Endothelial cell of umbilical vein (primary cell): ENCODE measurements around the gene ATP12A. TPM values are rescaled to one million over a fixed set of nuclear protein-coding genes. Genes with fewer than 3 reads are reported as not detected.

ENCODE experiments used
- BruUV-seq: library from RNA; stranded (reverse); fragments of 400-500 nt; replicated peaks from 2 replicates; lab custom pipeline; 2021; lab: Mats Ljungman, UMichigan
- CTCF ChIA-PET: fragments of 300-600, 350-600 bp; sonication (Branson Sonifier 250); formaldehyde crosslinking; loops from one replicate; lab custom pipeline; 2021; ENCODE audit warnings: antibody characterized with exemption, inconsistent platforms; lab: Charles Lee
- POLR2A ChIA-PET: fragments of 300-600, 350-600 bp; sonication (Branson Sonifier 250); formaldehyde crosslinking; loops from one replicate; lab custom pipeline; 2021; ENCODE audit warnings: antibody characterized with exemption, inconsistent platforms; lab: Charles Lee
- DNase-seq: peaks from one replicate; pipeline ENCODE4 v3.0.0-alpha.2; 2011; ENCODE audit warnings: low read depth, low spot score
- FAIRE-seq: peaks from 2 replicates; lab custom pipeline; 2011; peaks lifted over from hg19 to GRCh38; lab: Jason Lieb, UNC
- H2AFZ ChIP-seq: 2 replicates; pipeline ENCODE4 v1.6.0; 2012; ENCODE audit warnings: low read depth, low read length, control low read depth, inconsistent platforms
- H3K27ac ChIP-seq: 2 replicates; pipeline ENCODE4 v1.5.1; 2011; ENCODE audit warnings: low read depth, mild to moderate bottlenecking, control low read depth, low read length, moderate library complexity; ENCODE audit not compliant: insufficient read depth
- H3K27me3 ChIP-seq, 2 experiments: 2 replicates each; pipeline versions ENCODE4 v1.6.0 to v1.6.1; 2011; ENCODE audit warnings: low read length in 2 of 2, mixed read lengths in 1 of 2; ENCODE audit not compliant: control insufficient read depth in 2 of 2, insufficient read depth in 2 of 2
- H3K36me3 ChIP-seq, 2 experiments: 2 replicates in 1 of 2; 3 replicates in 1 of 2; pipeline ENCODE4 v1.5.1; 2011; ENCODE audit warnings: low read length in 2 of 2, mild to moderate bottlenecking in 1 of 2, moderate library complexity in 1 of 2; ENCODE audit not compliant: control insufficient read depth in 2 of 2, insufficient read depth in 2 of 2; ENCODE audit errors: extremely low read depth in 1 of 2
- H3K4me1 ChIP-seq: 3 replicates; pipeline ENCODE4 v1.5.1; 2011; ENCODE audit warnings: mild to moderate bottlenecking, low read length; ENCODE audit not compliant: control insufficient read depth, insufficient read depth; ENCODE audit errors: extremely low read depth
- H3K4me2 ChIP-seq: 2 replicates; pipeline ENCODE4 v1.6.1; 2011; ENCODE audit warnings: low read length, control low read depth, mixed read lengths; ENCODE audit not compliant: insufficient read depth
- H3K4me3 ChIP-seq, 3 experiments: fragments of 200-600 bp in 1 of 3; sonication (generic), shearing (Covaris generic) in 1 of 3; replicated peaks in 1 of 3; 2 replicates each; pipeline ENCODE4 v1.5.1; 2011 to 2016; ENCODE audit warnings: control low read depth in 3 of 3, low read length in 3 of 3, mild to moderate bottlenecking in 2 of 3, inconsistent platforms in 1 of 3, low read depth in 1 of 3, moderate library complexity in 1 of 3; ENCODE audit not compliant: insufficient read depth in 1 of 3
- H3K79me2 ChIP-seq: 2 replicates; pipeline ENCODE4 v1.6.0; 2012; ENCODE audit warnings: low read length, inconsistent platforms; ENCODE audit not compliant: control insufficient read depth, insufficient read depth
- H3K9ac ChIP-seq: replicated peaks from 2 replicates; pipeline ENCODE3; 2011; ENCODE audit warnings: low read length, control low read depth; ENCODE audit not compliant: insufficient read depth; ENCODE audit errors: extremely low read depth
- H3K9me1 ChIP-seq: replicated peaks from 3 replicates; pipeline ENCODE4 v1.6.0; 2011; ENCODE audit warnings: mild to moderate bottlenecking, low read length; ENCODE audit not compliant: control insufficient read depth, insufficient read depth; ENCODE audit errors: extremely low read depth
- H3K9me3 ChIP-seq: replicated peaks from 2 replicates; pipeline ENCODE4 v1.5.1; 2012; ENCODE audit warnings: low read length, inconsistent platforms; ENCODE audit not compliant: control insufficient read depth, insufficient read depth
- H4K20me1 ChIP-seq: replicated peaks from 2 replicates; pipeline ENCODE3; 2011; ENCODE audit warnings: mild to moderate bottlenecking, low read length; ENCODE audit not compliant: control insufficient read depth, insufficient read depth; ENCODE audit errors: extremely low read depth
- EZH2 ChIP-seq: IDR thresholded peaks from 2 replicates; pipeline ENCODE4 v1.6.1; 2012; ENCODE audit warnings: borderline replicate concordance, low read depth, mild to moderate bottlenecking, moderate library complexity, low read length, inconsistent platforms; ENCODE audit not compliant: severe bottlenecking
- FOS ChIP-seq: IDR thresholded peaks from 2 replicates; pipeline ENCODE4 v1.6.1; 2011; ENCODE audit warnings: mild to moderate bottlenecking, low read length, moderate library complexity, borderline replicate concordance; ENCODE audit not compliant: insufficient read depth
- GATA2 ChIP-seq: IDR thresholded peaks from 2 replicates; pipeline ENCODE4 v1.7.0; 2011; ENCODE audit warnings: low read depth, mild to moderate bottlenecking, moderate library complexity, mixed read lengths, low read length; ENCODE audit not compliant: insufficient read length, insufficient read depth
- JUN ChIP-seq: IDR thresholded peaks from 2 replicates; pipeline ENCODE4 v1.6.1; 2011; ENCODE audit warnings: borderline replicate concordance, low read depth; ENCODE audit not compliant: insufficient read length, insufficient read depth
- MYC ChIP-seq: IDR thresholded peaks from one replicate; pipeline ENCODE4 v1.6.1; 2011; ENCODE audit warnings: mild to moderate bottlenecking, low read depth, low read length
- POLR2A ChIP-seq: IDR thresholded peaks from 2 replicates; pipeline ENCODE4 v1.6.1; 2012; ENCODE audit warnings: low read depth, mild to moderate bottlenecking, control low read depth, low read length
- POLR2AphosphoS5 ChIP-seq: IDR thresholded peaks from 2 replicates; pipeline ENCODE4 v1.6.1; 2012; ENCODE audit warnings: low read depth, mild to moderate bottlenecking, control low read depth, low read length, moderate library complexity; ENCODE audit not compliant: insufficient read depth
- dilution Hi-C: fragments of 300-500 bp; cut with MboI; formaldehyde crosslinking; loops from one replicate; pipeline ENCODE4 v1.15.0; 2019; ENCODE audit warnings: low sequenced_read_pairs; ENCODE audit not compliant: extremely low pct_ligation_motif_present
- intact Hi-C: fragments of 100-400 bp; cut with micrococcal nuclease; formaldehyde crosslinking; loops from one replicate; pipeline ENCODE4 v1.10.0; 2022
- polyA plus RNA-seq, 4 experiments: library from polyadenylated mRNA; depleted of rRNA in 3 of 4; stranded (reverse) in 3 of 4; unstranded in 1 of 4; fragments of >200 nt; gene quantifications; 2 replicates each; pipeline versions ENCODE4 v1.2.1 to v1.2.3, GENCODE V29; 2011 to 2012; ENCODE audit warnings: missing spikeins in 1 of 4
- total RNA-seq: library from RNA; stranded (reverse); gene quantifications from 2 replicates; pipeline ENCODE4 v1.2.3, GENCODE V29; 2021
- TF ChIP-seq, protein P1 (sequence below): IDR thresholded peaks from 2 replicates; pipeline ENCODE4 v1.6.1; 2011; ENCODE audit not compliant: insufficient read depth, insufficient read length
- TF ChIP-seq, protein P2 (sequence below), 2 donors: IDR thresholded peaks; 1 replicate in 1 of 2; 2 replicates in 1 of 2; pipeline ENCODE4 v1.5.1; 2011; ENCODE audit warnings: low read length in 2 of 2, mild to moderate bottlenecking in 2 of 2, moderate library complexity in 2 of 2, control low read depth in 1 of 2, inconsistent platforms in 1 of 2, low read depth in 1 of 2; ENCODE audit not compliant: insufficient read depth in 1 of 2; ENCODE audit errors: extremely low read depth in 1 of 2

Gene ATP12A
- total and polyA plus RNA-seq, 2 donors (not counting 3 experiments of a cell fraction or from before 2014, with no cell fraction given), result not detected

DNA sequence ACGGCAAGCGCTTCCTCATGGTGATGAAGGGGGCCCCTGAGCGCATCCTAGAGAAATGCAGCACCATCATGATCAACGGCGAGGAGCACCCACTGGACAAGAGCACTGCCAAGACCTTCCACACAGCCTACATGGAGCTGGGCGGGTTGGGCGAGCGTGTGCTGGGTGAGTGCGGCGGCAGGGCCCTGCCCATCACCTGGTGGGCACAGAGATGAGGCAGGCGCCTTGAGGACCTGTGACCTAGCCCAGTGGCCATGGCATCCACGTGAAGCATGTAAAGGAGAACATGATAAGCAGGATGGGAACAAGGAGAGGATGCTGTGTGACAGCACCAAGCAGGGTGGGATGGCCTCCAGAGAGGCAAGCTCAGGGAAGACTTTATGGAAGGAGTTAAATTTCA, 18.5 kb downstream of the ATP12A start:
- Histone ChIP-seq H3K36me3 (no peaks in the 10 kb centered on the region), H3K4me1 (no peaks in the 10 kb centered on the region), H3K4me3 (no peak overlapping the region), H4K20me1 (no peaks in the 10 kb centered on the region), H3K27ac (no peak overlapping the region), H3K9me3 (no peaks in the 10 kb centered on the region), H3K79me2 (no peaks in the 10 kb centered on the region), H3K27me3 (no peaks in the 10 kb centered on the region), H3K4me2 (no peak overlapping the region), H3K9me1 (no peaks in the 10 kb centered on the region), H2AFZ (no peak overlapping the region), H3K9ac (no peak overlapping the region)
- CTCF ChIA-PET, result interaction anchor here (1.9 kb wide), 1 partner anchor 28 kb away, joined by 7 read pairs; no protein-coding TSS in a partner anchor
- intact Hi-C loops (no loop called here), dilution Hi-C loops (no loop called here)
- no TSS peak for BruUV-seq
- TF ChIP-seq, protein P1, sequence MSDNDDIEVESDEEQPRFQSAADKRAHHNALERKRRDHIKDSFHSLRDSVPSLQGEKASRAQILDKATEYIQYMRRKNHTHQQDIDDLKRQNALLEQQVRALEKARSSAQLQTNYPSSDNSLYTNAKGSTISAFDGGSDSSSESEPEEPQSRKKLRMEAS, result no peak
- TF ChIP-seq JUN (no peak), FOS (no peak), EZH2 (no peak), POLR2AphosphoS5 (no peak), POLR2A (no peak), MYC (no peak), GATA2 (no peak)
- TF ChIP-seq, protein P2, sequence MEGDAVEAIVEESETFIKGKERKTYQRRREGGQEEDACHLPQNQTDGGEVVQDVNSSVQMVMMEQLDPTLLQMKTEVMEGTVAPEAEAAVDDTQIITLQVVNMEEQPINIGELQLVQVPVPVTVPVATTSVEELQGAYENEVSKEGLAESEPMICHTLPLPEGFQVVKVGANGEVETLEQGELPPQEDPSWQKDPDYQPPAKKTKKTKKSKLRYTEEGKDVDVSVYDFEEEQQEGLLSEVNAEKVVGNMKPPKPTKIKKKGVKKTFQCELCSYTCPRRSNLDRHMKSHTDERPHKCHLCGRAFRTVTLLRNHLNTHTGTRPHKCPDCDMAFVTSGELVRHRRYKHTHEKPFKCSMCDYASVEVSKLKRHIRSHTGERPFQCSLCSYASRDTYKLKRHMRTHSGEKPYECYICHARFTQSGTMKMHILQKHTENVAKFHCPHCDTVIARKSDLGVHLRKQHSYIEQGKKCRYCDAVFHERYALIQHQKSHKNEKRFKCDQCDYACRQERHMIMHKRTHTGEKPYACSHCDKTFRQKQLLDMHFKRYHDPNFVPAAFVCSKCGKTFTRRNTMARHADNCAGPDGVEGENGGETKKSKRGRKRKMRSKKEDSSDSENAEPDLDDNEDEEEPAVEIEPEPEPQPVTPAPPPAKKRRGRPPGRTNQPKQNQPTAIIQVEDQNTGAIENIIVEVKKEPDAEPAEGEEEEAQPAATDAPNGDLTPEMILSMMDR (IDR thresholded peaks at IDR 0.05; ENCODE audit: extremely low read depth in 1 of 2, insufficient read depth in 1 of 2, low read depth in 1 of 2, low read length in 2 of 2), result no peak
- FAIRE-seq, result no peak
- POLR2A ChIA-PET, result no interaction called here
- no peak for DNase-seq
